ENCODE results near the gene OR6C70. TPM values are rescaled to one million over a fixed set of nuclear protein-coding genes. Genes with fewer than 3 reads are reported as not detected.
"Not testable (repeated sequence)": the region's sequence is repeated elsewhere in the genome, so short reads cannot be mapped to it uniquely, and the experiment has no call there.

The OR6C70 gene
- total RNA-seq, 1 donor from 2014 or later: not detected

- Mint-ChIP-seq H3K4me3 (ENCODE audit: unreplicated experiment) (no peak overlapping the region), H3K36me3 (ENCODE audit: low read depth, unreplicated experiment) (no peaks in the 10 kb centered on the region), H3K4me1 (ENCODE audit: unreplicated experiment) (no peaks in the 10 kb centered on the region), H3K27ac (ENCODE audit: unreplicated experiment) (no peak overlapping the region), H3K9me3 (ENCODE audit: unreplicated experiment) (no peaks in the 10 kb centered on the region), H3K27me3 (ENCODE audit: unreplicated experiment) (no peaks in the 10 kb centered on the region)
- DNase-seq (ENCODE audit: low spot score): no peak
- TF ChIP-seq CTCF (IDR thresholded peaks at IDR 0.05; ENCODE audit: unreplicated experiment): no peak
Observed at GRCh38 chr12:55499231-55499630, 29.3 kb upstream of the OR6C70 start.

GRCh38 chr12:55495490-55495889 is 25.6 kb upstream of the OR6C70 start:
- no peaks in the 10 kb centered on the region for H3K36me3 Mint-ChIP-seq (ENCODE audit: low read depth, unreplicated experiment)
- no peak for TF ChIP-seq CTCF (IDR thresholded peaks at IDR 0.05; ENCODE audit: unreplicated experiment)
- peaks cover 1% of the 10 kb centered on the region for H3K27me3 Mint-ChIP-seq (ENCODE audit: unreplicated experiment)
- H3K27ac Mint-ChIP-seq (ENCODE audit: unreplicated experiment): no peak overlapping the region
- DNase-seq (ENCODE audit: low spot score): no peak
- no peaks in the 10 kb centered on the region for H3K9me3 Mint-ChIP-seq (ENCODE audit: unreplicated experiment)
- H3K4me3 Mint-ChIP-seq (ENCODE audit: unreplicated experiment): no peak overlapping the region
- H3K4me1 Mint-ChIP-seq (ENCODE audit: unreplicated experiment): no peaks in the 10 kb centered on the region

- Mint-ChIP-seq H3K4me3 (ENCODE audit: unreplicated experiment) (no peak within 1 kb of the TSS), H3K36me3 (ENCODE audit: low read depth, unreplicated experiment) (no peaks in the 10 kb centered on the region), H3K4me1 (ENCODE audit: unreplicated experiment) (no peaks in the 10 kb centered on the region), H3K9me3 (ENCODE audit: unreplicated experiment) (no peaks in the 10 kb centered on the region), H3K27ac (ENCODE audit: unreplicated experiment) (no peak within 1 kb of the TSS), H3K27me3 (ENCODE audit: unreplicated experiment) (peaks cover 1% of the 10 kb centered on the region)
- DNase-seq (ENCODE audit: low spot score): no peak
- no peak for TF ChIP-seq CTCF (IDR thresholded peaks at IDR 0.05; ENCODE audit: unreplicated experiment)
Observed at GRCh38 chr12:55492078-55492477, 22.1 kb upstream of the OR6C70 start, which contains the start of gene OR6C68. Gene OR6C68, plus strand, starts transcription at chr12:55492378. Its CDS starts 0 bp downstream, at chr12:55492378.

GRCh38 chr12:55484284-55484683 is 14.3 kb upstream of the OR6C70 start:
- H3K4me3 Mint-ChIP-seq (ENCODE audit: unreplicated experiment); H3K36me3 Mint-ChIP-seq (ENCODE audit: low read depth, unreplicated experiment); H3K27ac Mint-ChIP-seq (ENCODE audit: unreplicated experiment): not testable (repeated sequence)

GRCh38 chr12:55479136-55479535 is 9.2 kb upstream of the OR6C70 start:
- H3K36me3 Mint-ChIP-seq (ENCODE audit: low read depth, unreplicated experiment); H3K27me3 Mint-ChIP-seq (ENCODE audit: unreplicated experiment); H3K4me1 Mint-ChIP-seq (ENCODE audit: unreplicated experiment); H3K4me3 Mint-ChIP-seq (ENCODE audit: unreplicated experiment); H3K27ac Mint-ChIP-seq (ENCODE audit: unreplicated experiment); H3K9me3 Mint-ChIP-seq (ENCODE audit: unreplicated experiment); DNase-seq (ENCODE audit: low spot score): not testable (repeated sequence)

More at GRCh38 chr12:55484284-55484683, 14.3 kb upstream of the OR6C70 start:
- not testable (repeated sequence) for H3K4me1 Mint-ChIP-seq (ENCODE audit: unreplicated experiment); H3K27me3 Mint-ChIP-seq (ENCODE audit: unreplicated experiment); DNase-seq (ENCODE audit: low spot score); H3K9me3 Mint-ChIP-seq (ENCODE audit: unreplicated experiment)

DNA sequence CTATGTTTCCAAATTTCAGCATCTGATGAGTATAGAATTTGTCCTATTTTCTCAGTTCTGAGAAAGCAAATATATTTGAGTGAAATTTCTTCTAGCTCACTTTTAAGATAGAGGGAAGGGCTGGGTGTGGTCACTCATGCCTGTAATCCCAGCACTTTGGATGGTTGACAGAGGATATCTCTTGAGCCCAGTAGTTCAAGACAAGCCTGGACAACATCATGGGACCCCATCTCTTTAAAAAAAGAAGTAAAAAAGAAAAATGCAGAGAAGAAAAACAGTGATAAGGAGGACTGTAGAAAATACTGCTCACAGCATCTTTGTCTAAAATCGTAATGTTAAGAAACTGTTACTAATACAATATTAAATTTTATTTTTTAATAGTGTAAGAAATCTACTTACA is 2.3 kb upstream of the OR6C70 start:
- Mint-ChIP-seq H3K9me3 (ENCODE audit: unreplicated experiment) (no peaks in the 10 kb centered on the region), H3K27ac (ENCODE audit: unreplicated experiment) (no peak overlapping the region), H3K36me3 (ENCODE audit: low read depth, unreplicated experiment) (no peaks in the 10 kb centered on the region), H3K4me3 (ENCODE audit: unreplicated experiment) (no peak overlapping the region), H3K4me1 (ENCODE audit: unreplicated experiment) (peaks cover 4% of the 10 kb centered on the region), H3K27me3 (ENCODE audit: unreplicated experiment) (no peaks in the 10 kb centered on the region)
- no peak for TF ChIP-seq CTCF (IDR thresholded peaks at IDR 0.05; ENCODE audit: unreplicated experiment)
- DNase-seq (ENCODE audit: low spot score): no peak
